Esophagus muscularis mucosa (tissue), 4 donors: ENCODE data around the gene GSTCD. TPM values are rescaled to one million over a fixed set of nuclear protein-coding genes. Genes with fewer than 3 reads are reported as not detected.
"Not testable (repeated sequence)": the region's sequence is repeated elsewhere in the genome, so short reads cannot be mapped to it uniquely, and the experiment has no call there.

Source experiments
- DNase-seq: peaks from one replicate; pipeline ENCODE4 v3.0.0-alpha.2; 2017; ENCODE audit errors: extremely low spot score
- H3K27ac ChIP-seq, 4 donors: fragments of 200-600 bp; sonication (generic); replicated peaks in 1 of 4; 1 replicate in 3 of 4; 2 replicates in 1 of 4; pipeline ENCODE4 v1.5.1; 2016 to 2019; ENCODE audit warnings: mild to moderate bottlenecking in 1 of 4
- H3K27me3 ChIP-seq, 4 donors: fragments of 200-600 bp; sonication (generic); one replicate each; pipeline versions ENCODE4 v1.5.1 to v1.6.0; 2016 to 2019
- H3K36me3 ChIP-seq, 4 donors: fragments of 200-600 bp; sonication (generic); one replicate each; pipeline ENCODE4 v1.5.1; 2016 to 2019
- H3K4me1 ChIP-seq, 4 donors: fragments of 200-600 bp; sonication (generic); one replicate each; pipeline ENCODE4 v1.5.1; 2016 to 2019
- H3K4me3 ChIP-seq, 4 donors: fragments of 200-600 bp; sonication (generic); 1 replicate in 2 of 4; 2 replicates in 2 of 4; pipeline ENCODE4 v1.5.1; 2016 to 2019; ENCODE audit warnings: mild to moderate bottlenecking in 4 of 4, moderate library complexity in 1 of 4
- H3K9me3 ChIP-seq, 4 donors: fragments of 200-600 bp; sonication (generic); 1 replicate in 3 of 4; 2 replicates in 1 of 4; pipeline ENCODE4 v1.5.1; 2016 to 2019
- CTCF ChIP-seq, 3 experiments: fragments of 200-600 bp in 2 of 3; fragments of 450-650 bp in 1 of 3; sonication (generic) in 2 of 3; IDR thresholded peaks; one replicate each; pipeline ENCODE4 v1.5.1; 2017 to 2019; ENCODE audit warnings: antibody characterized with exemption in 3 of 3, mild to moderate bottlenecking in 2 of 3, moderate library complexity in 1 of 3
- EP300 ChIP-seq: sonication (generic); formaldehyde crosslinking; IDR thresholded peaks from one replicate; pipeline ENCODE4 v1.6.1; 2017; ENCODE audit warnings: antibody characterized with exemption
- POLR2A ChIP-seq: fragments of 450-650 bp; IDR thresholded peaks from one replicate; pipeline ENCODE4 v1.6.1; 2017; ENCODE audit warnings: antibody characterized with exemption, moderate library complexity, mild to moderate bottlenecking, low read depth
- POLR2AphosphoS5 ChIP-seq, 2 donors: sonication (generic); formaldehyde crosslinking; IDR thresholded peaks; one replicate each; pipeline ENCODE4 v1.6.1; 2017; ENCODE audit warnings: antibody characterized with exemption in 2 of 2
- WGBS: methylation state at CpG from one replicate; pipeline ENCODE4 v1.1.5; 2018; 5-methylcytosine and 5-hydroxymethylcytosine counted together
- intact Hi-C: fragments of 100-400 bp; cut with DNase I; formaldehyde crosslinking; loops from one replicate; pipeline ENCODE4 v1.15.1; 2023
- total RNA-seq, 4 donors: library from RNA; depleted of rRNA; stranded (reverse); fragments of >200 nt; gene quantifications; one replicate each; pipeline versions ENCODE4 v1.1.0 to v1.2.1, GENCODE V29; 2016

Gene GSTCD
- total RNA-seq, 4 donors from 2014 or later = 5.2 to 14.5 (median 8.1) TPM

- intact Hi-C loops = no loop called here
- no peak for DNase-seq
- 87% methylated on average over 2 of the region's 2 CpGs for WGBS
These were observed 59.0 kb downstream of the GSTCD start for GRCh38 chr4:105767579-105767978.

GRCh38 chr4:105770524-105770923 lies 61.9 kb downstream of the GSTCD start:
- H3K9me3 ChIP-seq, H3K27ac ChIP-seq, DNase-seq, H3K4me3 ChIP-seq, intact Hi-C loops, H3K4me1 ChIP-seq, H3K36me3 ChIP-seq, H3K27me3 ChIP-seq: not testable (repeated sequence)

More at GRCh38 chr4:105767579-105767978, 59.0 kb downstream of the GSTCD start:
- TF ChIP-seq POLR2A (no peak), EP300 (no peak), POLR2AphosphoS5 (IDR thresholded peaks at IDR 0.05) (no peak), CTCF (IDR thresholded peaks at IDR 0.05) (no peak)
- Histone ChIP-seq H3K4me3 (no peak overlapping the region), H3K9me3 (peaks cover 0 to 5% (median 0%) of the 10 kb centered on the region in 4 donors), H3K27me3 (no peaks in the 10 kb centered on the region), H3K4me1 (no peaks in the 10 kb centered on the region), H3K27ac (no peak overlapping the region), H3K36me3 (no peaks in the 10 kb centered on the region)

- intact Hi-C loops, H3K27me3 ChIP-seq, H3K9me3 ChIP-seq, H3K4me1 ChIP-seq, H3K27ac ChIP-seq, H3K4me3 ChIP-seq, DNase-seq: not testable (repeated sequence)
- H3K36me3 ChIP-seq = peaks cover 0 to 11% (median 4%) of the 10 kb centered on the region in 4 donors
These were observed 63.5 kb downstream of the GSTCD start for GRCh38 chr4:105772065-105772464.

- H3K4me3 ChIP-seq, DNase-seq, H3K27ac ChIP-seq, H3K9me3 ChIP-seq, intact Hi-C loops, H3K4me1 ChIP-seq, H3K27me3 ChIP-seq: not testable (repeated sequence)
- H3K36me3 ChIP-seq = peaks cover 0 to 11% (median 4%) of the 10 kb centered on the region in 4 donors
- WGBS = 100% methylated on average over 3 of the region's 9 CpGs
These were observed 67.3 kb downstream of the GSTCD start for GRCh38 chr4:105775760-105776415.

GRCh38 chr4:105780176-105780575 lies 71.6 kb downstream of the GSTCD start:
- intact Hi-C loops = no loop called here
- Histone ChIP-seq H3K9me3 (no peaks in the 10 kb centered on the region), H3K27ac (no peak overlapping the region), H3K4me1 (peaks cover 0 to 6% (median 0%) of the 10 kb centered on the region in 4 donors), H3K36me3 (peaks cover 0 to 11% (median 4%) of the 10 kb centered on the region in 4 donors), H3K4me3 (no peak overlapping the region), H3K27me3 (no peaks in the 10 kb centered on the region)
- WGBS = 90% methylated on average over 2 of the region's 2 CpGs
- TF ChIP-seq POLR2A = no peak
- TF ChIP-seq CTCF (IDR thresholded peaks at IDR 0.05) = no peak
- TF ChIP-seq EP300 = no peak
- no peak for TF ChIP-seq POLR2AphosphoS5 (IDR thresholded peaks at IDR 0.05)
- no peak for DNase-seq

- H3K9me3 ChIP-seq = no peaks in the 10 kb centered on the region
- H3K4me3 ChIP-seq = no peak overlapping the region
- no peak overlapping the region for H3K27ac ChIP-seq
- no peaks in the 10 kb centered on the region for H3K27me3 ChIP-seq
- H3K4me1 ChIP-seq = peaks cover 0 to 6% (median 0%) of the 10 kb centered on the region in 4 donors
- DNase-seq = no peak
- H3K36me3 ChIP-seq = no peaks in the 10 kb centered on the region
- WGBS = 88% methylated on average over 2 of the region's 2 CpGs
- TF ChIP-seq EP300 (no peak), POLR2A (no peak), CTCF (IDR thresholded peaks at IDR 0.05) (no peak), POLR2AphosphoS5 (IDR thresholded peaks at IDR 0.05) (no peak)
- intact Hi-C loops = no loop called here
These were observed 76.2 kb downstream of the GSTCD start for GRCh38 chr4:105784761-105785160.
